Skeletal muscle tissue (tissue), 4 donors: Measurements from ENCODE around the gene GJB1. TPM values are rescaled to one million over a fixed set of nuclear protein-coding genes. Genes with fewer than 3 reads are reported as not detected.

ENCODE experiments used
- H3K27ac ChIP-seq: one replicate; pipeline ENCODE4 v1.7.0; 2013; ENCODE audit warnings: mild to moderate bottlenecking, low read depth, low read length, inconsistent platforms
- H3K27me3 ChIP-seq, 3 donors: one replicate each; pipeline ENCODE4 v1.7.0; 2013; ENCODE audit warnings: low read length in 3 of 3; ENCODE audit not compliant: control insufficient read depth in 3 of 3, insufficient read depth in 3 of 3
- H3K36me3 ChIP-seq, 3 donors: one replicate each; pipeline ENCODE4 v1.7.0; 2013; ENCODE audit warnings: low read length in 3 of 3; ENCODE audit not compliant: control insufficient read depth in 3 of 3, insufficient read depth in 3 of 3
- H3K4me1 ChIP-seq, 3 donors: one replicate each; pipeline ENCODE4 v1.7.0; 2013; ENCODE audit warnings: low read length in 3 of 3, mild to moderate bottlenecking in 3 of 3; ENCODE audit not compliant: control insufficient read depth in 3 of 3, insufficient read depth in 3 of 3
- H3K4me3 ChIP-seq, 3 donors: one replicate each; pipeline ENCODE4 v1.7.0; 2013; ENCODE audit warnings: low read length in 3 of 3
- H3K9ac ChIP-seq, 3 donors: one replicate each; pipeline ENCODE4 v1.7.0; 2013; ENCODE audit warnings: low read length in 3 of 3, mild to moderate bottlenecking in 3 of 3, moderate library complexity in 2 of 3, low read depth in 1 of 3
- H3K9me3 ChIP-seq, 3 donors: one replicate each; pipeline ENCODE4 v1.7.0; 2013; ENCODE audit warnings: low read length in 3 of 3; ENCODE audit not compliant: control insufficient read depth in 3 of 3
- total RNA-seq: library from RNA; depleted of rRNA; stranded (reverse); fragments of >200 nt; gene quantifications from one replicate; pipeline ENCODE4 v1.2.3, GENCODE V29; 2014
- donor health status: Osteomylitis.

Gene GJB1
- total RNA-seq, 1 donor from 2014 or later: not detected

GRCh38 chrX:71214604-71215337 is 8.3 kb upstream of the GJB1 start:
- Histone ChIP-seq H3K4me3 (no peak overlapping the region), H3K27ac (no peak overlapping the region), H3K27me3 (peaks cover 0 to 5% (median 3%) of the 10 kb centered on the region in 3 donors), H3K9ac (no peak overlapping the region), H3K36me3 (no peaks in the 10 kb centered on the region), H3K9me3 (no peaks in the 10 kb centered on the region), H3K4me1 (no peaks in the 10 kb centered on the region)

GRCh38 chrX:71215338-71215912 is 7.6 kb upstream of the GJB1 start:
- Histone ChIP-seq H3K27me3 (peaks cover 0 to 5% (median 3%) of the 10 kb centered on the region in 3 donors), H3K36me3 (no peaks in the 10 kb centered on the region)

GRCh38 chrX:71216485-71216884 is 6.5 kb upstream of the GJB1 start:
- Histone ChIP-seq H3K9ac (no peak overlapping the region), H3K36me3 (no peaks in the 10 kb centered on the region), H3K9me3 (no peaks in the 10 kb centered on the region), H3K4me3 (no peak overlapping the region), H3K27me3 (peaks cover 0 to 5% (median 3%) of the 10 kb centered on the region in 3 donors), H3K27ac (no peak overlapping the region), H3K4me1 (no peaks in the 10 kb centered on the region)

More at GRCh38 chrX:71215338-71215912, 7.6 kb upstream of the GJB1 start:
- Histone ChIP-seq H3K4me1 (no peaks in the 10 kb centered on the region), H3K9me3 (no peaks in the 10 kb centered on the region), H3K9ac (no peak overlapping the region), H3K4me3 (no peak overlapping the region), H3K27ac (no peak overlapping the region)

- no peaks in the 10 kb centered on the region for H3K4me1 ChIP-seq
- no peaks in the 10 kb centered on the region for H3K36me3 ChIP-seq
- no peaks in the 10 kb centered on the region for H3K9me3 ChIP-seq
- H3K4me3 ChIP-seq: no peak overlapping the region
- H3K27ac ChIP-seq: no peak overlapping the region
- peaks cover 0 to 5% (median 3%) of the 10 kb centered on the region in 3 donors for H3K27me3 ChIP-seq
- H3K9ac ChIP-seq: no peak overlapping the region
Observed at GRCh38 chrX:71217298-71217697, 5.7 kb upstream of the GJB1 start.

DNA sequence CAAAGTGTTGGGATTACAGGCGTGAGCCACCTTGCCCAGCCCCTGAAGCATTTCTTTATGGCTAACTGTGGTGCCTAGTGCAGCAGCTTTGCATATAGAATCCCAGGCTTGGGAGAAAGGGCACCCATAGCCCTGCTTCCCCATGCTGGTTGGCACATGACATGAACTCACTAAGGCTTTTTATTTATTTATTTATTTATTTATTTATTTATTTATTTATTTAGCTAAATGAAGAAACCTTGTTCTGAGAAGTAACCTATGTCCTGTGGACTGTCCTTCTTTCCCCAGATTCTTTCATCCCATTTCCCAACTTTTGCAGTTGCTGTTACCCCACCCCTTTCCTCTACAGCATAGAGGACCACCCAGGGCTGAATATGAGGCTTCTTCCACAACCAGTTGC is 1.9 kb upstream of the GJB1 start:
- Histone ChIP-seq H3K36me3 (no peaks in the 10 kb centered on the region), H3K9ac (no peak overlapping the region), H3K4me3 (no peak overlapping the region), H3K27ac (no peak overlapping the region), H3K4me1 (no peaks in the 10 kb centered on the region), H3K27me3 (peaks cover 0 to 10% (median 4%) of the 10 kb centered on the region in 3 donors), H3K9me3 (no peaks in the 10 kb centered on the region)

DNA sequence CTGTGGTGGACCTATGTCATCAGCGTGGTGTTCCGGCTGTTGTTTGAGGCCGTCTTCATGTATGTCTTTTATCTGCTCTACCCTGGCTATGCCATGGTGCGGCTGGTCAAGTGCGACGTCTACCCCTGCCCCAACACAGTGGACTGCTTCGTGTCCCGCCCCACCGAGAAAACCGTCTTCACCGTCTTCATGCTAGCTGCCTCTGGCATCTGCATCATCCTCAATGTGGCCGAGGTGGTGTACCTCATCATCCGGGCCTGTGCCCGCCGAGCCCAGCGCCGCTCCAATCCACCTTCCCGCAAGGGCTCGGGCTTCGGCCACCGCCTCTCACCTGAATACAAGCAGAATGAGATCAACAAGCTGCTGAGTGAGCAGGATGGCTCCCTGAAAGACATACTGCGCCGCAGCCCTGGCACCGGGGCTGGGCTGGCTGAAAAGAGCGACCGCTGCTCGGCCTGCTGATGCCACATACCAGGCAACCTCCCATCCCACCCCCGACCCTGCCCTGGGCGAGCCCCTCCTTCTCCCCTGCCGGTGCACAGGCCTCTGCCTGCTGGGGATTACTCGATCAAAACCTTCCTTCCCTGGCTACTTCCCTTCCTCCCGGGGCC is 1.2 kb downstream of the GJB1 start:
- H3K9me3 ChIP-seq: no peaks in the 10 kb centered on the region
- H3K27ac ChIP-seq: no peak overlapping the region
- H3K27me3 ChIP-seq: peaks cover 0 to 18% (median 4%) of the 10 kb centered on the region in 3 donors
- H3K36me3 ChIP-seq: no peaks in the 10 kb centered on the region
- H3K4me3 ChIP-seq: no peak overlapping the region
- no peak overlapping the region for H3K9ac ChIP-seq
- no peaks in the 10 kb centered on the region for H3K4me1 ChIP-seq

DNA sequence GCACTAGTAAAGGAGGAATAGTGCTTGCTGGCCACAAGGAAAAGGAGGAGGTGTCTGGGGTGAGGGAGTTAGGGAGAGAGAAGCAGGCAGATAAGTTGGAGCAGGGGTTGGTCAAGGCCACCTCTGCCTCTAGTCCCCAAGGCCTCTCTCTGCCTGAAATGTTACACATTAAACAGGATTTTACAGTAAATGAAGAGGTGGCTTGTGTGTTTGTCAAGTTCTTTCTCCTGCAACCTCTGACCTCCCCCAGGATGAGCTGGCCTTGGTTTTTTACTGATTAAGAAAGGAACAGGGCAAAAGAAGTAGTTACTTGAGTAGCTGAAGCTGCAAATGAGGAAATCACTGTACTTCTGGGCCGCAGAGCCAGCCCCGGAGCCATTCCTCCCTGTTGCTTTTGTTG is 2.0 kb downstream of the GJB1 start:
- Histone ChIP-seq H3K4me3 (no peak overlapping the region), H3K27me3 (peaks cover 0 to 18% (median 4%) of the 10 kb centered on the region in 3 donors), H3K9me3 (no peaks in the 10 kb centered on the region), H3K9ac (no peak overlapping the region), H3K36me3 (no peaks in the 10 kb centered on the region), H3K4me1 (no peaks in the 10 kb centered on the region), H3K27ac (no peak overlapping the region)

DNA sequence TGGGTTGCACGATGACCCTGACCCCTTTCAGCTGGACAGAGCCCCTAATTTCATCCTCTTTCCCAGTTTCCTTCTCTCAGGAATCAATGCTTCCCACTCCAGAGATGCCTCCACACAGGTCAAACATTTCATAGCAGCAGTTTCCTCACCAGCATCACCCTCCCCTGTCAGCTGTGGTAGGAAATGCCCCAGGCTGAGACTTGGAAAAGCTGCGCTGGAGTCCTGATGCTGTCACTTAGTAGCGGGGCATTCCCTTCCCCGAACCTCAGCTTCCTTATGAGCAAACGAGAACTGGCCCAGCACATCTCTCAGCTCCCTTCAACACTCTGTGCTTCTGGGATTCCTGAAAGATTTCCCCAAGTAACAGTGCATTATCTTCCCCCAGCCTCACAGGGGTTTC is 2.7 kb downstream of the GJB1 start:
- Histone ChIP-seq H3K27me3 (peaks cover 0 to 18% (median 4%) of the 10 kb centered on the region in 3 donors), H3K9ac (no peak overlapping the region), H3K27ac (no peak overlapping the region), H3K4me1 (no peaks in the 10 kb centered on the region), H3K36me3 (no peaks in the 10 kb centered on the region), H3K9me3 (no peaks in the 10 kb centered on the region), H3K4me3 (no peak overlapping the region)

DNA sequence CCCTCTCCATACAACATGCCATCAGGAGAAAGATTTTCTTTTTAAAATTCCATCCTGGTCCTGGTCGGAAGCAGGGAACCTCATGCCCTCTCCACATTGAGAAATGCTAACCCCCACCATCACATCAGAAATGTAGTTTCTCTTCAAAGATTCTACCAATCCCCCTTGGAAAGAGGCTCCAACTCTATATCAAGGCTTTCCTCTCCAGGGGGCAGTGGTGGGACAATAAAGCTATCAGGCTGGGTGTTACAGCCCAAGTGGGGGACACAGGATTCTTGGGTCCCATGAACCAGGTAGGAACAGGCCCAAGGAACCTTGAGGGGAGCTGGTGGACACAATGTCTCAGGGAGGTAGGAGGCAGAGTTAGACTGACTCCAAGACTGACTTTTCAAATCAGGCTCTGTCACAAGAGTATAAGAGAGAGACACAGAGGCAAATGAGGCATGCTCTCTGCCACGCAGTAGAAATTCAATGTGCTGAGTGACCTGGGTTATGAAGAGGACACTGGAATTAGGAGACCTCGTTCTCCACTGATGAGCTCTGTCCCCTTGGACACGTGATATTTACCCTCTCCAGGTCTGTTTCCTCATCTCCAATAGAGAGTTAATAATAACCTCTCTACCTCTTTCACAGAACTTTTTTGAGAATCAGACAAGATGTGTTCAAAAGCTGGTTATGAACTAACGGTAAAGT is 4.5 kb downstream of the GJB1 start:
- Histone ChIP-seq H3K27ac (no peak overlapping the region), H3K4me3 (no peak overlapping the region), H3K9ac (no peak overlapping the region), H3K27me3 (peaks cover 0 to 18% (median 4%) of the 10 kb centered on the region in 3 donors), H3K36me3 (no peaks in the 10 kb centered on the region), H3K9me3 (no peaks in the 10 kb centered on the region), H3K4me1 (no peaks in the 10 kb centered on the region)
